ENCODE data around the gene CCDC146.
"Not testable (repeated sequence)": the region's sequence is repeated elsewhere in the genome, so short reads cannot be mapped to it uniquely, and the experiment has no call there.

The CCDC146 gene

GRCh38 chr7:77121860-77122681 lies at the start of gene CCDC146:
Gene CCDC146 (plus strand): TSS chr7:77122615. CDS start chr7:77167669, 45,054 bp downstream.
- DNase-seq (ENCODE audit: low read depth): peak; percentile 99

- not testable (repeated sequence) for DNase-seq (ENCODE audit: low read depth)
Measured at GRCh38 chr7:77074786-77075396, 47.5 kb upstream of the CCDC146 start.

- not testable (repeated sequence) for DNase-seq (ENCODE audit: low read depth)
Measured at GRCh38 chr7:77077060-77077459, 45.4 kb upstream of the CCDC146 start.

GRCh38 chr7:77079112-77079511 lies 43.3 kb upstream of the CCDC146 start:
- not testable (repeated sequence) for DNase-seq (ENCODE audit: low read depth)

GRCh38 chr7:77079624-77080023 lies 42.8 kb upstream of the CCDC146 start:
- DNase-seq (ENCODE audit: low read depth): not testable (repeated sequence)

- not testable (repeated sequence) for DNase-seq (ENCODE audit: low read depth)
Measured at GRCh38 chr7:77080236-77080635, 42.2 kb upstream of the CCDC146 start.

GRCh38 chr7:77082192-77082591 lies 40.2 kb upstream of the CCDC146 start:
- DNase-seq (ENCODE audit: low read depth): not testable (repeated sequence)

GRCh38 chr7:77092301-77092700 lies 30.1 kb upstream of the CCDC146 start:
- DNase-seq (ENCODE audit: low read depth): not testable (repeated sequence)

GRCh38 chr7:77100501-77100900 lies 21.9 kb upstream of the CCDC146 start:
- not testable (repeated sequence) for DNase-seq (ENCODE audit: low read depth)

- DNase-seq (ENCODE audit: low read depth): not testable (repeated sequence)
Measured at GRCh38 chr7:77101187-77101586, 21.2 kb upstream of the CCDC146 start.

GRCh38 chr7:77102671-77103070 lies 19.7 kb upstream of the CCDC146 start:
- not testable (repeated sequence) for DNase-seq (ENCODE audit: low read depth)

- not testable (repeated sequence) for DNase-seq (ENCODE audit: low read depth)
Measured at GRCh38 chr7:77105904-77106303, 16.5 kb upstream of the CCDC146 start.

GRCh38 chr7:77107659-77108058 lies 14.8 kb upstream of the CCDC146 start:
- not testable (repeated sequence) for DNase-seq (ENCODE audit: low read depth)

GRCh38 chr7:77108362-77108761 lies 14.1 kb upstream of the CCDC146 start:
- DNase-seq (ENCODE audit: low read depth): not testable (repeated sequence)

GRCh38 chr7:77112719-77113306 lies 9.6 kb upstream of the CCDC146 start:
- DNase-seq (ENCODE audit: low read depth): not testable (repeated sequence)

- not testable (repeated sequence) for DNase-seq (ENCODE audit: low read depth)
Measured at GRCh38 chr7:77125486-77125885, 3.1 kb downstream of the CCDC146 start.

- DNase-seq (ENCODE audit: low read depth): not testable (repeated sequence)
Measured at GRCh38 chr7:77127009-77127408, 4.6 kb downstream of the CCDC146 start.

- not testable (repeated sequence) for DNase-seq (ENCODE audit: low read depth)
Measured at GRCh38 chr7:77128582-77129410, 6.4 kb downstream of the CCDC146 start.

- DNase-seq (ENCODE audit: low read depth): not testable (repeated sequence)
Measured at GRCh38 chr7:77131781-77132180, 9.4 kb downstream of the CCDC146 start.

GRCh38 chr7:77138668-77139067 lies 16.3 kb downstream of the CCDC146 start:
- DNase-seq (ENCODE audit: low read depth): not testable (repeated sequence)

- not testable (repeated sequence) for DNase-seq (ENCODE audit: low read depth)
Measured at GRCh38 chr7:77140291-77140690, 17.9 kb downstream of the CCDC146 start.

- DNase-seq (ENCODE audit: low read depth): not testable (repeated sequence)
Measured at GRCh38 chr7:77152232-77152631, 29.8 kb downstream of the CCDC146 start.

All from fibroblast of the conjunctiva (primary cell).